ENCODE results near the gene WFS1. TPM values are rescaled to one million over a fixed set of nuclear protein-coding genes. Genes with fewer than 3 reads are reported as not detected.

The WFS1 gene
- total and polyA plus RNA-seq, 2 of the 8 experiments (the other 6 are each of a cell fraction or from before 2014, with no cell fraction given), result 29.1 to 43.1 TPM

- H3K4ac ChIP-seq (replicated peaks; ENCODE audit: insufficient read length, low read depth, low read length), result no peak overlapping the region
- H3K4me1 ChIP-seq (replicated peaks in 1 of 4; ENCODE audit: control insufficient read depth in 3 of 4, insufficient read depth in 4 of 4, low read length in 3 of 4), result peaks cover 0 to 3% (median 2%) of the 10 kb centered on the region in 4 experiments; a peak in 2 of 7 replicates
- no peak overlapping the region for H4K5ac ChIP-seq (ENCODE audit: insufficient read length, low read depth, low read length)
- POLR2A ChIA-PET (ENCODE audit: partially characterized antibody), result no interaction called here
- H3K79me1 ChIP-seq (ENCODE audit: low read depth, low read length), result no peaks in the 10 kb centered on the region
- no peak overlapping the region for H2BK15ac ChIP-seq (ENCODE audit: low read length)
- no peak overlapping the region for H3K9ac ChIP-seq (replicated peaks in 1 of 4; ENCODE audit: extremely low read depth in 1 of 4, low read depth in 3 of 4, low read length in 3 of 4)
- DNase-seq (ENCODE audit: low read depth in 1 of 2, low spot score in 2 of 2) (no peak), FAIRE-seq (no peak)
- H3K4me2 ChIP-seq (ENCODE audit: insufficient read depth in 1 of 2, low read depth in 2 of 2, low read length in 2 of 2), result no peak overlapping the region
- H3K56ac ChIP-seq (replicated peaks; ENCODE audit: insufficient read length, low read depth, low read length), result no peak overlapping the region
- no peak overlapping the region for H2BK120ac ChIP-seq (replicated peaks; ENCODE audit: low read depth, low read length)
- H2BK5ac ChIP-seq (ENCODE audit: low read depth, low read length), result no peak overlapping the region
- H3K9me3 ChIP-seq (ENCODE audit: insufficient read depth in 2 of 2, low read depth in 1 of 2, low read length in 1 of 2), result no peaks in the 10 kb centered on the region
- CTCF ChIA-PET (ENCODE audit: partially characterized antibody), result interaction anchor here (1.1 to 12.2 kb wide), 3 partner anchors 12 to 487 kb away, joined by 4 to 175 read pairs (median 21); no protein-coding TSS in a partner anchor
- H2AK5ac ChIP-seq (ENCODE audit: low read depth, low read length), result no peak overlapping the region
- no peak overlapping the region for H2BK12ac ChIP-seq (ENCODE audit: low read depth, low read length)
- no peak overlapping the region for H3K23ac ChIP-seq (ENCODE audit: insufficient read length)
- H3K23me2 ChIP-seq (ENCODE audit: low read depth, low read length), result no peaks in the 10 kb centered on the region; the same call in 1 of the 2 replicates
- no peak overlapping the region for H4K8ac ChIP-seq (ENCODE audit: extremely low read depth, insufficient read depth, low read length)
- no peaks in the 10 kb centered on the region for H4K20me1 ChIP-seq (replicated peaks in 1 of 2; ENCODE audit: control insufficient read depth in 1 of 2, insufficient read depth in 2 of 2, low read length in 2 of 2)
- H2AFZ ChIP-seq (ENCODE audit: low read length), result no peak overlapping the region
- H3K4me3 ChIP-seq (ENCODE audit: extremely low read depth in 1 of 4, insufficient read depth in 2 of 4, low read depth in 3 of 4, low read length in 4 of 4), result no peak overlapping the region
- H3K18ac ChIP-seq (ENCODE audit: extremely low read depth, low read length), result no peak overlapping the region
- 82% methylated on average over 16 of the region's 19 CpGs; no CpG with 5 or more reads in 1 of the 2 experiments for WGBS, 2 experiments (ENCODE audit: extremely low coverage in 1 of 2, insufficient coverage in 1 of 2, insufficient read length in 1 of 2, insufficient replicate concordance in 2 of 2, low coverage in 1 of 2, low lambda C conversion rate in 2 of 2, missing lambda C conversion rate in 1 of 2)
- no peaks in the 10 kb centered on the region for H3K79me2 ChIP-seq (ENCODE audit: control insufficient read depth in 1 of 2, insufficient read depth in 2 of 2, low read length in 2 of 2)
- H3K27ac ChIP-seq (ENCODE audit: low read depth, low read length), result no peak overlapping the region
- no peak overlapping the region for H3K14ac ChIP-seq (ENCODE audit: insufficient read length)
- no peak overlapping the region for H4K91ac ChIP-seq (replicated peaks; ENCODE audit: insufficient read length, low read length)
- H2BK20ac ChIP-seq (ENCODE audit: low read length), result no peak overlapping the region
- H3K27me3 ChIP-seq (replicated peaks in 1 of 4; ENCODE audit: control insufficient read depth in 3 of 4, extremely low read depth in 1 of 4, insufficient read depth in 3 of 4, low read length in 3 of 4), result no peaks in the 10 kb centered on the region
- no peaks in the 10 kb centered on the region for H3K36me3 ChIP-seq (ENCODE audit: control insufficient read depth in 2 of 4, insufficient read depth in 4 of 4, low read length in 3 of 4)
- TF ChIP-seq SRF (IDR thresholded peaks at IDR 0.05; ENCODE audit: low read depth, low read length), result no peak
- no peak for TF ChIP-seq ASH2L (IDR thresholded peaks at IDR 0.05; ENCODE audit: low read length)
- TF ChIP-seq GABPA (IDR thresholded peaks at IDR 0.05; ENCODE audit: borderline replicate concordance, insufficient read depth, low read length), result no peak
- no peak for TF ChIP-seq EP300 (IDR thresholded peaks at IDR 0.05; ENCODE audit: borderline replicate concordance in 1 of 2, low read depth in 2 of 2, low read length in 2 of 2)
- TF ChIP-seq CHD2 (IDR thresholded peaks at IDR 0.05; ENCODE audit: low read length), result no peak
- no peak for TF ChIP-seq KDM5A (IDR thresholded peaks at IDR 0.05; ENCODE audit: low read length)
- TF ChIP-seq CBX8 (IDR thresholded peaks at IDR 0.05; ENCODE audit: borderline replicate concordance, low read depth, low read length), result no peak
- no peak for TF ChIP-seq TEAD4 (IDR thresholded peaks at IDR 0.05; ENCODE audit: low read depth, low read length)
- no peak for TF ChIP-seq PHF8 (conservative IDR thresholded peaks at IDR 0.05; ENCODE audit: low read depth, low read length)
- TF ChIP-seq RAD21 (IDR thresholded peaks at IDR 0.05 in 1 of 2, conservative IDR thresholded peaks at IDR 0.05 in 1 of 2; ENCODE audit: low read depth in 2 of 2, low read length in 2 of 2), result no peak
- no peak for TF ChIP-seq NRF1 (IDR thresholded peaks at IDR 0.05; ENCODE audit: low read depth, low read length)
- TF ChIP-seq KDM4A (IDR thresholded peaks at IDR 0.05; ENCODE audit: low read depth, low read length, severe bottlenecking), result no peak
- no peak for TF ChIP-seq TCF12 (IDR thresholded peaks at IDR 0.05; ENCODE audit: low read depth, low read length)
Measured at GRCh38 chr4:6349896-6350603, 80.4 kb downstream of the WFS1 start.
